ENCODE data around the gene CNEP1R1. TPM values are rescaled to one million over a fixed set of nuclear protein-coding genes. Genes with fewer than 3 reads are reported as not detected.

CNEP1R1 gene
- 23.9 TPM for polyA plus RNA-seq (2013, experiment 1 of 2)
- polyA plus RNA-seq (2013, experiment 2 of 2), result 22.1 TPM

- H3K27ac ChIP-seq (ENCODE audit: low read depth, low read length, severe bottlenecking), result no peak within 1 kb of the TSS
- H3K4me3 ChIP-seq (ENCODE audit: extremely low read depth, insufficient read depth, low read length, poor library complexity, severe bottlenecking), result peak within 1 kb of the TSS; percentile 96
- WGBS, 2 experiments (ENCODE audit: insufficient coverage in 2 of 2), result 1 to 2% methylated on average over 58 to 64 of the region's 65 CpGs
- peaks cover 29% of the 10 kb centered on the region for H3K36me3 ChIP-seq (ENCODE audit: control insufficient read depth, insufficient read depth, low read length)
- peaks cover 2% of the 10 kb centered on the region for H3K4me1 ChIP-seq (ENCODE audit: control insufficient read depth, insufficient read depth, low read length, poor library complexity, severe bottlenecking)
- H3K9me3 ChIP-seq (ENCODE audit: control insufficient read depth, low read length), result no peaks in the 10 kb centered on the region
Observed at GRCh38 chr16:50024684-50025536, at the start of gene CNEP1R1. Gene CNEP1R1, plus strand, starts transcription at chr16:50025225. Its CDS starts 91 bp downstream, at chr16:50025316.

GRCh38 chr16:49977427-49977826 lies 47.6 kb upstream of the CNEP1R1 start:
- H3K27ac ChIP-seq (ENCODE audit: low read depth, low read length, severe bottlenecking), result no peak overlapping the region
- no peaks in the 10 kb centered on the region for H3K36me3 ChIP-seq (ENCODE audit: control insufficient read depth, insufficient read depth, low read length)
- no peak overlapping the region for H3K4me3 ChIP-seq (ENCODE audit: extremely low read depth, insufficient read depth, low read length, poor library complexity, severe bottlenecking)
- H3K9me3 ChIP-seq (ENCODE audit: control insufficient read depth, low read length), result no peaks in the 10 kb centered on the region
- H3K4me1 ChIP-seq (ENCODE audit: control insufficient read depth, insufficient read depth, low read length, poor library complexity, severe bottlenecking), result no peaks in the 10 kb centered on the region

- no peak overlapping the region for H3K4me3 ChIP-seq (ENCODE audit: extremely low read depth, insufficient read depth, low read length, poor library complexity, severe bottlenecking)
- no peaks in the 10 kb centered on the region for H3K4me1 ChIP-seq (ENCODE audit: control insufficient read depth, insufficient read depth, low read length, poor library complexity, severe bottlenecking)
- no peaks in the 10 kb centered on the region for H3K9me3 ChIP-seq (ENCODE audit: control insufficient read depth, low read length)
- 89 to 95% methylated on average over 5 to 6 of the region's 6 CpGs for WGBS, 2 experiments (ENCODE audit: insufficient coverage in 2 of 2)
- H3K27ac ChIP-seq (ENCODE audit: low read depth, low read length, severe bottlenecking), result no peak overlapping the region
- H3K36me3 ChIP-seq (ENCODE audit: control insufficient read depth, insufficient read depth, low read length), result no peaks in the 10 kb centered on the region
Observed at GRCh38 chr16:49978569-49979326, 46.3 kb upstream of the CNEP1R1 start.

- WGBS, 2 experiments (ENCODE audit: insufficient coverage in 2 of 2), result 46 to 55% methylated on average over 1 to 3 of the region's 3 CpGs
- H3K4me1 ChIP-seq (ENCODE audit: control insufficient read depth, insufficient read depth, low read length, poor library complexity, severe bottlenecking), result no peaks in the 10 kb centered on the region
- no peaks in the 10 kb centered on the region for H3K9me3 ChIP-seq (ENCODE audit: control insufficient read depth, low read length)
- H3K4me3 ChIP-seq (ENCODE audit: extremely low read depth, insufficient read depth, low read length, poor library complexity, severe bottlenecking), result no peak overlapping the region
- no peaks in the 10 kb centered on the region for H3K36me3 ChIP-seq (ENCODE audit: control insufficient read depth, insufficient read depth, low read length)
- peak overlapping the region; percentile 69 for H3K27ac ChIP-seq (ENCODE audit: low read depth, low read length, severe bottlenecking)
Observed at GRCh38 chr16:49980166-49980565, 44.9 kb upstream of the CNEP1R1 start.

GRCh38 chr16:49986351-49987124 lies 38.5 kb upstream of the CNEP1R1 start:
- Histone ChIP-seq H3K4me1 (ENCODE audit: control insufficient read depth, insufficient read depth, low read length, poor library complexity, severe bottlenecking) (peaks cover 12% of the 10 kb centered on the region), H3K4me3 (ENCODE audit: extremely low read depth, insufficient read depth, low read length, poor library complexity, severe bottlenecking) (no peak overlapping the region), H3K27ac (ENCODE audit: low read depth, low read length, severe bottlenecking) (no peak overlapping the region), H3K9me3 (ENCODE audit: control insufficient read depth, low read length) (no peaks in the 10 kb centered on the region), H3K36me3 (ENCODE audit: control insufficient read depth, insufficient read depth, low read length) (no peaks in the 10 kb centered on the region)
- 93% methylated on average over 16 of the region's 17 CpGs for WGBS, 2 experiments (ENCODE audit: insufficient coverage in 2 of 2)

GRCh38 chr16:49987381-49987780 lies 37.6 kb upstream of the CNEP1R1 start:
- no peaks in the 10 kb centered on the region for H3K36me3 ChIP-seq (ENCODE audit: control insufficient read depth, insufficient read depth, low read length)
- no peak overlapping the region for H3K27ac ChIP-seq (ENCODE audit: low read depth, low read length, severe bottlenecking)
- H3K9me3 ChIP-seq (ENCODE audit: control insufficient read depth, low read length), result no peaks in the 10 kb centered on the region
- H3K4me1 ChIP-seq (ENCODE audit: control insufficient read depth, insufficient read depth, low read length, poor library complexity, severe bottlenecking), result peaks cover 12% of the 10 kb centered on the region
- 100% methylated on average over 2 of the region's 5 CpGs; no CpG with 5 or more reads in 1 of the 2 experiments for WGBS, 2 experiments (ENCODE audit: insufficient coverage in 2 of 2)
- no peak overlapping the region for H3K4me3 ChIP-seq (ENCODE audit: extremely low read depth, insufficient read depth, low read length, poor library complexity, severe bottlenecking)

- Histone ChIP-seq H3K9me3 (ENCODE audit: control insufficient read depth, low read length) (no peaks in the 10 kb centered on the region), H3K4me1 (ENCODE audit: control insufficient read depth, insufficient read depth, low read length, poor library complexity, severe bottlenecking) (peaks cover 12% of the 10 kb centered on the region), H3K4me3 (ENCODE audit: extremely low read depth, insufficient read depth, low read length, poor library complexity, severe bottlenecking) (no peak overlapping the region), H3K36me3 (ENCODE audit: control insufficient read depth, insufficient read depth, low read length) (no peaks in the 10 kb centered on the region), H3K27ac (ENCODE audit: low read depth, low read length, severe bottlenecking) (no peak overlapping the region)
- WGBS, 2 experiments (ENCODE audit: insufficient coverage in 2 of 2), result 71 to 99% methylated on average over 4 to 7 of the region's 8 CpGs
Observed at GRCh38 chr16:49992825-49993224, 32.2 kb upstream of the CNEP1R1 start.

GRCh38 chr16:49993579-49993978 lies 31.4 kb upstream of the CNEP1R1 start:
- peaks cover 5% of the 10 kb centered on the region for H3K4me1 ChIP-seq (ENCODE audit: control insufficient read depth, insufficient read depth, low read length, poor library complexity, severe bottlenecking)
- H3K27ac ChIP-seq (ENCODE audit: low read depth, low read length, severe bottlenecking), result no peak overlapping the region
- H3K9me3 ChIP-seq (ENCODE audit: control insufficient read depth, low read length), result no peaks in the 10 kb centered on the region
- H3K36me3 ChIP-seq (ENCODE audit: control insufficient read depth, insufficient read depth, low read length), result no peaks in the 10 kb centered on the region
- H3K4me3 ChIP-seq (ENCODE audit: extremely low read depth, insufficient read depth, low read length, poor library complexity, severe bottlenecking), result no peak overlapping the region
- WGBS, 2 experiments (ENCODE audit: insufficient coverage in 2 of 2), result no CpG with 5 or more reads among the region's 1 CpG

GRCh38 chr16:49994006-49994405 lies 31.0 kb upstream of the CNEP1R1 start:
- Histone ChIP-seq H3K4me1 (ENCODE audit: control insufficient read depth, insufficient read depth, low read length, poor library complexity, severe bottlenecking) (peaks cover under 1% of the 10 kb centered on the region), H3K27ac (ENCODE audit: low read depth, low read length, severe bottlenecking) (no peak overlapping the region), H3K9me3 (ENCODE audit: control insufficient read depth, low read length) (no peaks in the 10 kb centered on the region), H3K36me3 (ENCODE audit: control insufficient read depth, insufficient read depth, low read length) (no peaks in the 10 kb centered on the region), H3K4me3 (ENCODE audit: extremely low read depth, insufficient read depth, low read length, poor library complexity, severe bottlenecking) (no peak overlapping the region)
- WGBS, 2 experiments (ENCODE audit: insufficient coverage in 2 of 2), result 75 to 100% methylated on average over 1 of the region's 1 CpG

- Histone ChIP-seq H3K36me3 (ENCODE audit: control insufficient read depth, insufficient read depth, low read length) (no peaks in the 10 kb centered on the region), H3K4me1 (ENCODE audit: control insufficient read depth, insufficient read depth, low read length, poor library complexity, severe bottlenecking) (no peaks in the 10 kb centered on the region), H3K4me3 (ENCODE audit: extremely low read depth, insufficient read depth, low read length, poor library complexity, severe bottlenecking) (no peak overlapping the region), H3K9me3 (ENCODE audit: control insufficient read depth, low read length) (no peaks in the 10 kb centered on the region), H3K27ac (ENCODE audit: low read depth, low read length, severe bottlenecking) (no peak overlapping the region)
- WGBS, 2 experiments (ENCODE audit: insufficient coverage in 2 of 2), result 33% methylated on average over 1 of the region's 1 CpG; no CpG with 5 or more reads in 1 of the 2 experiments
Observed at GRCh38 chr16:49995720-49996119, 29.3 kb upstream of the CNEP1R1 start.

Measured in mesodermal cell (in vitro differentiated cells).